Measurements from ENCODE around the gene RNF41. TPM values are rescaled to one million over a fixed set of nuclear protein-coding genes. Genes with fewer than 3 reads are reported as not detected.

The RNF41 gene
- 74.9 and 77.1 TPM in 2 replicates for total RNA-seq

DNA sequence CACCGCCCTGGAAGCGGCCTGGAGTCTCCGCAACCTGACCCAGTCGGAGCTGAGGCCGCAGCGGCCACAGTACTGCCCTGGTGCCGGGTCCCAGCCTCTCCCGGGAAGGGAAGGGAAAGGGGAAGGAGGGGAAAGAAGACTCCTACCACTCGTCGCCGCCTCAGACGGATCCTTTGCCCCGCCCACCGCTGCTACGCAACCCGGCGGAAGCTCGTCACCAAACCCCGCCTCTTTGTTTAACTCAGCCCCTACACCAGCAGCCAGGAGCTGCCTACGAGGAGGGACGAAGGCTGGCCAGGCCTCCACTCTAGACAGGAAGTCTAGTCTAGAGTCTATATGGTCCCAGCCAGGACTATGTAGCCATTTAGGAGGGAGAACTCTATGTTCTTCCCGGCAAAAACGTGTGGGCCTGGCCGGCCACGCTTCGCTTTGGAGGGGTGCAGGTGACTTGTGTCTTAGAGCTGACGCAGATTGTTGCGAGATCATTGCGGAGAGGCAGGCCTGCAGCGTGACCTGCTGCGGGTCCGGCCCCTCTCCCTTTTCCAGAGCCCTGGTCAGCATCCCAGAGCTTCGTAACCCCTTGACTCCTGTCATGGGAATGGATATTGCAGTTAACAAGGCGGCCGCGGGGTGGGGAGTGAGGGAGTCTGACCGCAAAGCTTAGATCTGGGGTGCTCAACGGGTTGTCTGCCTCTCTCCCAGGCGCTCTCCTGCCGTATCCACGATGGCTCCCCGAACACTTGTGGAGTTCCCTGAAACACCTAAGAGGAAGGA lies at the start of gene RNF41:
TSS of gene RNF41 (minus strand) at position 166 of the 774 bp plus-strand sequence. CDS start 7,875 bp downstream, outside the sequence.

DNA sequence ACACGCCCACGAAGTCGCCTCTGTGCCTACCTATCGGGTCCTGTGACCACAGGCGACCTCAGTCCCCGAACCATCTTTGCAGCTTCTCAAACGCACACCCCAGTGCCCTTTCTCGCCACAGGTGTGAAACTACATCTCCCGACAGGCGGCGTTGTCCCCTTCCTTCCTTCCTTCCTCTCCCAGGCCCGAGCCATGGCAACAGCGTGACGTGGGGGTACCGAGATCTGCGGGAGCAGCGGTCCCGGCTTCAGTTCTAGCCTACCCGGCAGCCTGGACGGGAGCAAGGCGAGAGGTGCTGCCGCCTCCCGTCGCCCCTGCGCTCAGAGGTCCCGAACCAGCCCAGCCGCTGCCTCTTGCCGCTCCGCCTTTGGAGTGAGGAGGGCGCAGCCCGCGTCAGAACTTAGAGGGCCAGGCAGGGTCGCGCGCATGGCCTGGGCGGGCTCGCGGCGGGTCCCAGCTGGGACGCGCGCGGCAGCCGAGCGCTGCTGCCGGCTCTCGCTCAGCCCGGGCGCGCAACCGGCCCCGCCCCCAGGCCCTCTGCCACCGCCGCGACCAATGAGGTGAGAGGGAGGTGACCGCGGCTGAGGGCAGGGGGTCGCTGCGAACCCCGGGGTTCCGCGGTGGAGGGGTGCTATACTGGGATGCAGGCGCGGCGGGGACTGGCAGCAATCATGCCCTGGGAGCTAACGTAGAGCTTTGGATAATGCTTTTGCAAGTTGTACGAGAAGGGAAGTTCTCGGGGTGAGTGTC lies 45.1 kb upstream of the RNF41 start, which contains the start of gene COQ10A:
TSS of gene COQ10A (plus strand) at position 250 of the 750 bp plus-strand sequence. CDS start at position 427, 177 bp downstream.

GRCh38 chr12:56258068-56258819 lies 36.5 kb upstream of the RNF41 start, which contains the start of gene ANKRD52:
Gene ANKRD52 (minus strand): TSS chr12:56258384. CDS start chr12:56258269, 115 bp downstream.

DNA sequence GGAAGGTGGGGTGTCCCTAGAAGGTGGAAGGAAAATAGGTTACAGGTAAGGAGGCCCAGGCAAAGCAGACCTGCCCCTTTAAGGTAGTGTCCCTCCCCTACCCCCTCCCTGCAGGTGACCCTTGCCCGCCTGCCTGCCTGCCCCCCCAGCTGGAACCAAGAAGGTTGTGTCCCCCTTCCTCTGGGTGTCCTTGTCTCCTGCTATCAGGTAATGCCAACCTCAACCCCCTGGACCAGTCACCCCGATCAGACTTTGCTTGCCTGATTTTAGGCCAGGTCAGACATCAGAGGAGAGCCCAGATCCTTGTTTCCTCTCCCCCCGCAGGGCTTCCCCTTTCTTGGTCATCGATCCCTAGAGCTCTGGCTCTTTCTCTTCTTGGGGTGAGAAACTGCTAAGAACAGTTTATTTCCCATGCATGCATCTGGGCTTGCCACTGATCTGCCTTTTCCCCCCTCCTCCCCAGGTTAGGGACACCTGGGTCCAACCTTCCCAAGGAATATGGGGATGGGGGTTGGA lies 8.3 kb upstream of the RNF41 start, which contains the start of gene SLC39A5:
TSS of gene SLC39A5 (plus strand) at position 136 of the 516 bp plus-strand sequence. CDS start 1,224 bp downstream, outside the sequence.

GRCh38 chr12:56224102-56224701 lies 2.5 kb upstream of the RNF41 start, which contains the start of gene NABP2:
Gene NABP2 (plus strand): TSS chr12:56224342. CDS start chr12:56224857, 515 bp downstream.

DNA sequence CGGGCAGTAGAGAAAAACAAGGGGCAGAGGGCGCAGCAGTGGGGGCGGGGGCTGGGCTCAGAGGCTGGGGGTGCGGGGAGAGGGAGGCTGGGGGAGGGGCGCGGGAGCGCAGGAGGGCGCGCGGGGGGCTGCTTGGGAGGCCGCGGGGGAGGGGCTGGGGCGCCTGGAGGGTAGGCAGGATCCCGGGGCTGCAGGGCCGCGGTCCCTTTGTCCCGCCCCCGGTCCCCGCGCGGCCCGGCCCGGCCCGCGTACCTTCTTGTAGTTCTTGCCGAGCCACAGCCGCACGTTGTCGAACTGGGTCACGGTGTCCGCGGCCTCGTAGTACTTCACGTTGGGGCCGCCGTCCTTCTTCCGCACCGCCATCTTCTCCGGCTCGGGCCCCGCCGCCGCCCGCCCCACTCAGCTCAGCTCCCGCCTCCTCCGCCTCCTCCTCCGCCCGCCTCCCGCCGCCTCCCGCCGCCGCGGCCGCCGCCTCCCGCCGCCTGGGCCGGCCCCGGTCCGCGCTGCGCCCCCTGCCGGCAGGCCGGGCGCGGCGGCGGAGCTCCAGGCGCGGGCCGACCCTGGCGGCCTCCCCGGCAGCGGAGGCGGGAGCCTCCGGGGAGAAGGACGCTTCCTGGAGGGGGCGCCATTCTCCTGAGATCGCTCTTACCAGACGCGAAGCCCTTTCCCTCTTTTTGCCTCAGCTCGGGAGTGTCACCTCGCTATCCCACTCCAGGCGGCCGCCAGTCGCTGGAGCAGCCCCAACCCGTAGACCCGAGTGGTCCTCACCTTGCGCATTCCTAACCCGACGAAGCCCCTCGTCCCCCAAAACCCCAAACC lies 32.4 kb downstream of the RNF41 start, which contains the start of gene SMARCC2:
TSS of gene SMARCC2 (minus strand) at position 385 of the 819 bp plus-strand sequence. CDS start at position 363, 22 bp downstream.

DNA sequence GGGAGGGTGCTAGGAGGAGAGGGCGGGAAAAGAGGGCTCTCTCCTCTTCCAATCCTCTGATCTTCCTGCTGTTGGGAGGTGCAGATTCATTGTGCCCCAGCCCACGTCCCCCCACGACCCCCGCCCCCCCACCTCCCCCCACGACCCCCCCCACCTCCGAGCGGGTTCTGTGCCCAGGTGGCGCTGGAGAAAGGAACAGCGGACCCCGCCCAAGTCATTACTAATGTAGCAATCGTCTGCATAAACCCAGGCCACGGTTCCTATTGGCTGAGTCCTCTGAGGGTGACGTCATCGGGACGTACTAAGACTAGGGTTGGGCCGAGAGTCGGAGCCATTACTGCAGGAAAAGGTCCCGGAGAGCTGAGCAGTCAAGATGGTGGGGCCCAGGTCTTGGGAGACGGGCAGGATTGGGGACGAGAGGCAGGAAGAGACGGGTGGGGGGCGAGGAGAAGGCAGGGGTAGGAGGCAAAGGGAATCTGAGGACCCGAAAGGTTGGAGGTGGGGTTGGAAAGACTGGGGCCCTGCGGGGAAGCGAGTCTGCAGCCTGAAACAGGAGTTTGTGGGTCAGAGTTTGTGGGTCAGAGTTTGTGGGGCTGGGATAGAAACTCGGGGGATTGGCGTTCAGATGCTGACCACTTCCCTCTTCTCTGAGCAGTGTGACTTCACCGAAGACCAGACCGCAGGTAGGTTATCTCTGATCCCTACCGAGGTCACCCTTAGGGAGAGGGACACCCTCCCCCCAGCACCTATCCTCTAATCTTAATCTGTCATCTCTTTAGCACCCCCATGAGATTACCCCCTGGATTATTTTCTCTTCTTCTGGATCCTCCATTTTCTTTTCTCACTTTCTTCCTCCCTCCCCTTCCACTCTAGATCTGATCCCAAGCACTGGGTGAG lies 63.4 kb downstream of the RNF41 start, which contains the start of gene MYL6:
TSS of gene MYL6 (plus strand) at position 331 of the 897 bp plus-strand sequence. CDS start at position 374, 43 bp downstream.

Other genes with a start within 250 kb of the RNF41 start
- 73.7 and 76.3 TPM in 2 replicates for gene RAB5B, start 247.8 kb downstream of the RNF41 start, total RNA-seq
- gene SUOX, start 224.6 kb downstream of the RNF41 start, total RNA-seq, result 11.6 and 13.9 TPM in 2 replicates
- gene IKZF4, start 200.9 kb downstream of the RNF41 start, total RNA-seq, result 1.8 and 1.9 TPM in 2 replicates
- gene RPS26, start 180.0 kb downstream of the RNF41 start, total RNA-seq, result 336 and 547 TPM in 2 replicates
- gene ERBB3, start 141.8 kb downstream of the RNF41 start, total RNA-seq, result 0.65 and 0.91 TPM in 2 replicates
- gene PA2G4, start 117.4 kb downstream of the RNF41 start, total RNA-seq, result 95.9 and 100 TPM in 2 replicates
- gene RPL41, start 105.3 kb downstream of the RNF41 start, total RNA-seq, result 1,970 and 2,516 TPM in 2 replicates
- gene ZC3H10, start 103.7 kb downstream of the RNF41 start, total RNA-seq, result 5.7 and 7.4 TPM in 2 replicates
- 212 and 228 TPM in 2 replicates for gene ESYT1, start 93.7 kb downstream of the RNF41 start, total RNA-seq
- gene MYL6B, start 69.3 kb downstream of the RNF41 start, total RNA-seq, result 59.9 and 62.3 TPM in 2 replicates
- 1,601 and 1,692 TPM in 2 replicates for gene MYL6, start 63.6 kb downstream of the RNF41 start, total RNA-seq
- gene SMARCC2, start 32.4 kb downstream of the RNF41 start, total RNA-seq, result 56.1 and 59.6 TPM in 2 replicates
- gene NABP2, start 2.4 kb upstream of the RNF41 start, total RNA-seq, result 24.3 and 25.3 TPM in 2 replicates
- not detected in 2 replicates for gene SLC39A5, start 8.1 kb upstream of the RNF41 start, total RNA-seq
- 18.7 and 18.8 TPM in 2 replicates for gene ANKRD52, start 36.5 kb upstream of the RNF41 start, total RNA-seq
- 13.2 and 14.4 TPM in 2 replicates for gene COQ10A, start 45.0 kb upstream of the RNF41 start, total RNA-seq
- 98.2 and 115 TPM in 2 replicates for gene CS, start 78.4 kb upstream of the RNF41 start, total RNA-seq
- 83.3 and 97.1 TPM in 2 replicates for gene CNPY2, start 94.1 kb upstream of the RNF41 start, total RNA-seq
- 17.4 and 23.3 TPM in 2 replicates for gene PAN2, start 112.1 kb upstream of the RNF41 start, total RNA-seq
- gene IL23A, start 117.0 kb upstream of the RNF41 start, total RNA-seq, result not detected in 2 replicates
- 398 and 486 TPM in 2 replicates for gene STAT2, start 138.2 kb upstream of the RNF41 start, total RNA-seq
- gene APOF, start 140.9 kb upstream of the RNF41 start, total RNA-seq, result not detected in 2 replicates
- 4.6 and 4.8 TPM in 2 replicates for gene TIMELESS, start 227.5 kb upstream of the RNF41 start, total RNA-seq
- 0.26 TPM in 1 of 2 replicates, not detected in the other for gene MIP, start 232.7 kb upstream of the RNF41 start, total RNA-seq
- gene SPRYD4, start 246.7 kb upstream of the RNF41 start, total RNA-seq, result 2.1 and 2.6 TPM in 2 replicates

Measured in articular chondrocyte of knee joint (primary cell).